ENCODE measurements around the gene PBRM1. TPM values are rescaled to one million over a fixed set of nuclear protein-coding genes. Genes with fewer than 3 reads are reported as not detected.

The PBRM1 gene
- total RNA-seq, 1 experiment from 2014 or later, result 42.8 TPM

DNA sequence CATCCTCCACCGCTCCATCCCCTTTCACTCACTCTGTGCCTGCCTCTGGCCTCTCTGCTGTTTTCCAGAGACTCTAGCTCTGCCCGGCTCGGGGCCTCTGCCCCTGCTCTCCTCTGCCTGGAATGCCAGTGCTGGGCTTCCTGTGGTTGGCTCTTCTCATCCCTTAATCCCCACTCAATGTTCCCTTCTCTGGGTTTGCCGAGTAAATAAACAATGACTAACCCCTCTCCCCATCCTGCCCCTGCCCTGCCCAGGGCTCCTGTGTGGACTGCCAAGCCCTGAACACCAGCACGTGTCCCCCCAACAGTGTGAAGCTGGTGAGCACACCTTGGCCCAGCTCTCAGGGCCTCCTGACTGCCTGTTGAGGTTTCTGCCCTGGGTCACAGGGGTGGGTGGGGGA lies 178.4 kb downstream of the PBRM1 start:
- H3K27me3 ChIP-seq (ENCODE audit: insufficient read depth, low read depth), result no peaks in the 10 kb centered on the region
- H3K36me3 ChIP-seq (ENCODE audit: low read depth), result no peaks in the 10 kb centered on the region
- BruUV-seq (replicated peaks), result no TSS peak
- H3K79me2 ChIP-seq (ENCODE audit: low read depth), result no peaks in the 10 kb centered on the region
- H3K4me2 ChIP-seq, result no peak overlapping the region
- H2AFZ ChIP-seq, result no peak overlapping the region
- H3K4me3 ChIP-seq, result no peak overlapping the region
- no peaks in the 10 kb centered on the region for H3F3A ChIP-seq (ENCODE audit: insufficient read depth, low read depth)
- ChIA-PET POLR2A (ENCODE audit: unreplicated experiment) (no interaction called here), CTCF (no interaction called here)
- TF ChIP-seq, protein P1, sequence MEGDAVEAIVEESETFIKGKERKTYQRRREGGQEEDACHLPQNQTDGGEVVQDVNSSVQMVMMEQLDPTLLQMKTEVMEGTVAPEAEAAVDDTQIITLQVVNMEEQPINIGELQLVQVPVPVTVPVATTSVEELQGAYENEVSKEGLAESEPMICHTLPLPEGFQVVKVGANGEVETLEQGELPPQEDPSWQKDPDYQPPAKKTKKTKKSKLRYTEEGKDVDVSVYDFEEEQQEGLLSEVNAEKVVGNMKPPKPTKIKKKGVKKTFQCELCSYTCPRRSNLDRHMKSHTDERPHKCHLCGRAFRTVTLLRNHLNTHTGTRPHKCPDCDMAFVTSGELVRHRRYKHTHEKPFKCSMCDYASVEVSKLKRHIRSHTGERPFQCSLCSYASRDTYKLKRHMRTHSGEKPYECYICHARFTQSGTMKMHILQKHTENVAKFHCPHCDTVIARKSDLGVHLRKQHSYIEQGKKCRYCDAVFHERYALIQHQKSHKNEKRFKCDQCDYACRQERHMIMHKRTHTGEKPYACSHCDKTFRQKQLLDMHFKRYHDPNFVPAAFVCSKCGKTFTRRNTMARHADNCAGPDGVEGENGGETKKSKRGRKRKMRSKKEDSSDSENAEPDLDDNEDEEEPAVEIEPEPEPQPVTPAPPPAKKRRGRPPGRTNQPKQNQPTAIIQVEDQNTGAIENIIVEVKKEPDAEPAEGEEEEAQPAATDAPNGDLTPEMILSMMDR (conservative IDR thresholded peaks at IDR 0.05), result no peak
- no peak for TF ChIP-seq EZH2 (IDR thresholded peaks at IDR 0.05; ENCODE audit: low read depth)
- no peaks in the 10 kb centered on the region for H3K9me3 ChIP-seq (ENCODE audit: insufficient read depth, low read depth)
- intact Hi-C loops (cut with micrococcal nuclease; ENCODE audit: unreplicated experiment), result no loop called here
- DNase-seq, result peak; percentile 55 to 68
- H4K20me1 ChIP-seq (ENCODE audit: insufficient read depth), result no peaks in the 10 kb centered on the region
- H3K4me1 ChIP-seq (replicated peaks; ENCODE audit: insufficient read depth), result peaks cover 12% of the 10 kb centered on the region; the same call in 1 of the 2 replicates
- H3K27ac ChIP-seq, result no peak overlapping the region
- no peaks in the 10 kb centered on the region for H3K9me2 ChIP-seq (ENCODE audit: insufficient read depth)

DNA sequence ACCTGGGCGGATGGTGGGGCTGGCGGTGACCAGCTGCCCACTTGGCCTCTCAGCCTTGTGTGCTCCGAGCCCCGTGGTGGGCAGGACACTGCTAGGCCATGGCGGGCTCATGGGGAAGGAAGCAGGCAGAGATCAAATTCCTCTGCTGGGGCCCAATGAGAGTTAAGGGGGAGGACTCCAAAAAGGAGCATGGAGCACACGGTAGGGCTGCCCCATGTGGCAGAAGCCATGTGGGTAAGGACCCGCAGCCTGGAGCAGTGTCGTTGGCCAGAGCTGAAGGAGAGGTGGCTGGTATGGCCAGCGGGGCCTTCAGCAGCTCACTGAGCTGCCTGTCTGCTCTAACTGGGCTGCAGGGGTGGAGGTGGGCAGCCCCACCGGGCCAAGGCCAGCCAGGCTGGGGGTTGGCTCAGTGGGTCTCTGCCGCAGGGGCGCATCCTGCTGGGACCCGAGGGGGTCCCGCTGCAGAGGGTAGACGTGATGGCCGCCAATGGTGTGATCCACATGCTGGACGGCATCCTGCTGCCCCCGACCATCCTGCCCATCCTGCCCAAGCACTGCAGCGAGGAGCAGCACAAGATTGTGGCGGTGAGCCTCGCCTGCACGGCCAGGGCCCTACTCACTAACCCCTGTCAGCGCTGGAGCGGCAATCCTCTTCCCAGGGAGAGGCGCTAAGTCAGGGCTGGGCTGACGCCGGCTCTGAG lies 179.3 kb downstream of the PBRM1 start:
- no TSS peak for BruUV-seq (replicated peaks)
- H3K27ac ChIP-seq, result no peak overlapping the region
- no peaks in the 10 kb centered on the region for H4K20me1 ChIP-seq (ENCODE audit: insufficient read depth)
- TF ChIP-seq EZH2 (IDR thresholded peaks at IDR 0.05; ENCODE audit: low read depth), result no peak
- TF ChIP-seq, protein P1 (conservative IDR thresholded peaks at IDR 0.05), result no peak
- no peaks in the 10 kb centered on the region for H3F3A ChIP-seq (ENCODE audit: insufficient read depth, low read depth)
- H3K27me3 ChIP-seq (ENCODE audit: insufficient read depth, low read depth), result no peaks in the 10 kb centered on the region
- ChIA-PET POLR2A (ENCODE audit: unreplicated experiment) (no interaction called here), CTCF (no interaction called here)
- H3K79me2 ChIP-seq (ENCODE audit: low read depth), result no peaks in the 10 kb centered on the region
- H3K36me3 ChIP-seq (ENCODE audit: low read depth), result no peaks in the 10 kb centered on the region
- no peak for DNase-seq
- H3K9me2 ChIP-seq (ENCODE audit: insufficient read depth), result no peaks in the 10 kb centered on the region
- intact Hi-C loops (cut with micrococcal nuclease; ENCODE audit: unreplicated experiment), result no loop called here
- no peak overlapping the region for H2AFZ ChIP-seq
- H3K4me1 ChIP-seq (replicated peaks; ENCODE audit: insufficient read depth), result peaks cover 12% of the 10 kb centered on the region; the same call in 1 of the 2 replicates
- H3K4me2 ChIP-seq, result no peak overlapping the region
- H3K4me3 ChIP-seq, result no peak overlapping the region
- H3K9me3 ChIP-seq (ENCODE audit: insufficient read depth, low read depth), result no peaks in the 10 kb centered on the region

DNA sequence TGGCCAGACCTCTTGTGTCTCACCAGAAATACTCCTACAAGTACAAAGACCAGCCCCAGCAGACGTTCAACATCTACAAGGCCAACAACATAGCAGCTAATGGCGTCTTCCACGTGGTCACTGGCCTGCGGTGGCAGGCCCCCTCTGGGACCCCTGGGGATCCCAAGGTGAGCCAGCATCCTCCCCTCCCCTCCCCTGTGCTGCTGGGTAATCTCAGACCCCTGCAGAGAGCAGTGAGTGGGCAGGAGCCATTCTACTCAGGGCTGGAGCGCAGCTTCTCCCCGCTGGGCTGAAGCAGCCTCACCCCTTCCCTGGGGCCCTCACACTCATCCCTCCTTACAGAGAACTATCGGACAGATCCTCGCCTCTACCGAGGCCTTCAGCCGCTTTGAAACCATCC lies 180.7 kb downstream of the PBRM1 start:
- intact Hi-C loops (cut with micrococcal nuclease; ENCODE audit: unreplicated experiment), result no loop called here
- Histone ChIP-seq H3F3A (ENCODE audit: insufficient read depth, low read depth) (no peaks in the 10 kb centered on the region), H3K27me3 (ENCODE audit: insufficient read depth, low read depth) (no peaks in the 10 kb centered on the region), H3K4me2 (no peak overlapping the region), H3K4me3 (no peak overlapping the region), H3K79me2 (ENCODE audit: low read depth) (no peaks in the 10 kb centered on the region), H4K20me1 (ENCODE audit: insufficient read depth) (no peaks in the 10 kb centered on the region), H3K27ac (no peak overlapping the region), H3K36me3 (ENCODE audit: low read depth) (no peaks in the 10 kb centered on the region), H2AFZ (no peak overlapping the region), H3K4me1 (replicated peaks; ENCODE audit: insufficient read depth) (peaks cover 12% of the 10 kb centered on the region; the same call in 1 of the 2 replicates), H3K9me3 (ENCODE audit: insufficient read depth, low read depth) (no peaks in the 10 kb centered on the region), H3K9me2 (ENCODE audit: insufficient read depth) (no peaks in the 10 kb centered on the region)
- POLR2A ChIA-PET (ENCODE audit: unreplicated experiment), result no interaction called here
- no peak for DNase-seq
- no TSS peak for BruUV-seq (replicated peaks)
- TF ChIP-seq, protein P1 (conservative IDR thresholded peaks at IDR 0.05), result no peak
- TF ChIP-seq EZH2 (IDR thresholded peaks at IDR 0.05; ENCODE audit: low read depth), result no peak
- CTCF ChIA-PET, result no interaction called here
